Urothelium cell line (cell line): ENCODE measurements around the gene GNL3L.
"Not testable (repeated sequence)": the region's sequence is repeated elsewhere in the genome, so short reads cannot be mapped to it uniquely, and the experiment has no call there.

Experiments
- DNase-seq: peaks from one replicate; pipeline ENCODE4 v3.0.0; 2011; ENCODE audit warnings: low spot score, mixed read lengths
- FAIRE-seq: peaks from 2 replicates; lab custom pipeline; 2011; peaks lifted over from hg19 to GRCh38; lab: Jason Lieb, UNC

GNL3L gene

DNA sequence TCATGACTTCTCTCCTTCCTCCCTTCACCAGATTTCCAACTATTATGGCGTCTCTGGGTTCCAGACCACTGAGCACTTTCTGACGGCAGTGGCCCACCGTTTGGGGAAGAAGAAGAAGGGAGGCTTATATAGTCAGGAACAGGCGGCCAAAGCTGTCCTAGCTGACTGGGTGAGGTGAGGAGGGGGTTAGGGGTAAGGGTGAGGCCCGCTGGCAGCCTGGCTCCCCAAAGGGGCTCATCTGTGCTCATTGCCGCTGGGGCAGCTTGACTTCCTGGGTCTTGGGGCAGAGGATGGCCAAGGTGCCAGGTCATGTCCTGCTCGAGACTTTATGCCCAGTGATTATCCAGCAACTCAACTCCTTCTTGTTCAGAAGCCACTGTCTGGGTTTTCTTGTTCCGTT lies 21.8 kb downstream of the GNL3L start:
- no peak for DNase-seq
- no peak for FAIRE-seq

DNA sequence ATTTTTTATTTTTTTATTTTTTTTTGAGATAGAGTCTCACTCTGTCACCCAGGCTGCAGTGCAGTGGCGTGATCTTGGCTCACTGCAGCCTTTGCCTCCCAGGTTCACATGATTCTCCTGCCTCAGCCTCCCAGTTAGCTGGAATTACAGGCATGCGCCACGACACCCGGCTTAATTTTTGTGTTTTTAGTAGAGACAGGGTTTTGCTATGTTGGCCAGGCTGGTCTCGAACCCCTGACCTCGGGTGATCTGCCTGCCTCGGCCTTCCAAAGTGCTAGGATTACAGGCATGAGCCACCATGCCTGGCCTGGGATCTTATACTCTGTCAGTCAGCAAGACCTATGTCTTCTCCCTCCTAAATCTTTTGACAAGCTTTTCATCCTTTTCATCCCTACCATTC lies 25.0 kb downstream of the GNL3L start:
- DNase-seq, FAIRE-seq: not testable (repeated sequence)

- no peak for DNase-seq
- no peak for FAIRE-seq
Observed at GRCh38 chrX:54560411-54560810, 30.4 kb downstream of the GNL3L start.

GRCh38 chrX:54561622-54562021 lies 31.6 kb downstream of the GNL3L start:
- no peak for FAIRE-seq

DNA sequence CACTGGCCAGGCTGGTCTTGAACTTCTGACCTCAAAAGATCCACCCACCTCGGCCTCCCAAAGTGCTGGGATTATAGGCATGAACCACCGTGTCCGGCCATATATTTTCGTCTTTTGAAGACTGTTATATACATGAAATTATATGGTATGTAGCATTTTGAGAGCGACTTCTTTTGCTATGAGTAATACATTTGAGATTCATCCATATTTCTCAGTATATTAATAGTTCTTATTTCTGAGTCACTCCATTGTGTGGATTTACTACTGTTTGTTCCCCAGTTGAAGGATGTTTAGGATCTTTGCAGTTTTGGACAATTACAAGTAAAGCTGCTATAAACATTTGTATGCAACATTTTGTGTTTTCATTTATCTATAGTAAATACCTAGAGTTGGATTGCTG lies 34.9 kb downstream of the GNL3L start:
- no peak for DNase-seq
- no peak for FAIRE-seq

More at GRCh38 chrX:54561622-54562021, 31.6 kb downstream of the GNL3L start:
- no peak for DNase-seq

DNA sequence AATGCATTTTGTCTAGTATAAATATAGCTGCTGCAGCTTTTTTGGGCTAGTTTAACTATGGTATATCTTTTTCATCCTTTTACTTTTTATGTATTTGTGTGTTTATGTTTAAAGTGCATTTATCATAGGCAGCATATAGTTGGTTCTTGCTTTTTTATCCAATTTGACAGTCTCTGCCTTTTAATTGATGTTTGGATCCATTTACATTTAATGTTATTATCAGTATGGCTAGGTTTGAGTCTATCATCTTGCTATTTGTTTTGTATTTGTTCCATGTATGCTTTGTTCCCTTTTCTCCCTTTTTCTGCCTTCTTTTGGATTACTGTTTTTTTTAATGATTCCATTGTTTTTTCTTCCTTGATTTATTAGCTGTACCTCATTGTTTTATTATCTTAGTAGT lies 40.3 kb downstream of the GNL3L start:
- DNase-seq (no peak), FAIRE-seq (no peak)

GRCh38 chrX:54572641-54573040 lies 42.6 kb downstream of the GNL3L start:
- not testable (repeated sequence) for DNase-seq, FAIRE-seq

DNA sequence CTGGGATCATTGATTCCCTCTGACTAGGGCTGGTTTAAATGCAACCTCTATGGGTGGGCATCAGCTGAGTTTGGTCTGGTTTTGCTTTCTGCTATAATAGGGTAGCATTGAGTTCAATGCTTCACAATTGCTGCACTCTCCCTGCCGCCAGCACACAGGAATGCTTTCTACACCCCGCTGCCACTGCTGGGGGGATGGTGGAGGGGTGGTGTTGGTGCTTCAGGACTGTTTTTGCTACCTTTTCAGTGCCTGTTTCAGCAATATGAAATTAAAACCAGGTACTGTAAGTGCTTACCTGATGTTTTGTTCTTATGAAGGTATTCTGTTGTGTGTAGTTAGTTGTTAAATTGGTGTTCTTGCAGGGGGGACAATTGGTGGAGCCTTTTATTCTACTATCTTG lies 67.7 kb downstream of the GNL3L start:
- FAIRE-seq, result no peak
- no peak for DNase-seq

GRCh38 chrX:54602563-54602962 lies 72.5 kb downstream of the GNL3L start:
- FAIRE-seq (no peak), DNase-seq (no peak)
